ENCODE results near the gene PARN.

The PARN gene

GRCh38 chr16:14529010-14529669, 100.9 kb downstream of the PARN start:
- peak; percentile 88 for DNase-seq (ENCODE audit: low read depth)

GRCh38 chr16:14528306-14528705, 101.8 kb downstream of the PARN start:
- DNase-seq (ENCODE audit: low read depth) = no peak

DNA sequence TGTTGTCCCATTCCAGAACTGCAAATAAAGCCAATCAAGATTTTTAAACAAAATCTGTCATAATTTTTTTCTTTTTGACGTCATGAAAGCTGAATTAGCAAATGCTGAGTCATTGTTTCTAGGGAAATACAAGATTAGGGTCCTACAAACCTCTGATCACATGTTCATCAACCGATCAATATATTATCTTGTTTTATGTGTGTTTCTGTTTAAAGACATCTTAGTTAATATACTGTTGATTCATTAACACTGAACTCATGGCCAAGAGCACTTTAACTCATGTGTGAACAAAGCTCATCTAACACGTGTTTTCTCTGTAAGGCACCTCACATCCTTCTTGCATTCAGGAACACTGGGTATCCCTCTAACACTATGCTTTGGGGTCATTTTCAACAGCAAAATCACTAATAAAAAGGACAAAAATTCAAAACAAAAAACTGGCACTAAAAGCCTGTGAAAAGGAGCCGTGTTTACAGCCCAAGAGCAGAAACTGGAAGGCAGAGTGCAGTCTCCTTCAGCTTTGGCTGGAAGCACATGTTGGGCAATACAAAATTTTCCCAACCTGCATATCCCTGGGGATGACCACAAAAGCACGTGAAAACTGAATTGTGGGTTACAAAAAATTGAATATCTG, 102.5 kb downstream of the PARN start:
- DNase-seq (ENCODE audit: low read depth) = no peak

DNA sequence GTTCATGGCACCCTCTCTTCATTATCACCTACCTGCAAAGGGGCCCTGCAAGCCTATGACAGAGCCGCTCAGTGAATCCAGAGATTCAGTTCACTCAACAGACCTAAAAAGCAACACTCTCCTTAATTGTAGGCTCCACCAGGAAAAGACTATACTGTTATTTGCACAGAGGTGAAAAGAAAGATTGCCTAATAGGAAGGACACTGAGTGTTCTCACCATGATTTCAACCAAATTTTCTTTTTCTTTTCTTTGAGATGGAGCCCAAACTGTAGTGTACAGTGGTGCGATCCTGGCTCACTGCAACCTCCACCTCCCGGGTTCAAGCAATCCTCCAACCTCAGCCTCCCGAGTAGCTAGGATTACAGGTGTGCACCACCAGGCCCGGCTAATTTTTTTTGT, 104.5 kb downstream of the PARN start:
- no peak for DNase-seq (ENCODE audit: low read depth)

- DNase-seq (ENCODE audit: low read depth) = no peak
Measured at GRCh38 chr16:14524979-14525378, 105.1 kb downstream of the PARN start.

DNA sequence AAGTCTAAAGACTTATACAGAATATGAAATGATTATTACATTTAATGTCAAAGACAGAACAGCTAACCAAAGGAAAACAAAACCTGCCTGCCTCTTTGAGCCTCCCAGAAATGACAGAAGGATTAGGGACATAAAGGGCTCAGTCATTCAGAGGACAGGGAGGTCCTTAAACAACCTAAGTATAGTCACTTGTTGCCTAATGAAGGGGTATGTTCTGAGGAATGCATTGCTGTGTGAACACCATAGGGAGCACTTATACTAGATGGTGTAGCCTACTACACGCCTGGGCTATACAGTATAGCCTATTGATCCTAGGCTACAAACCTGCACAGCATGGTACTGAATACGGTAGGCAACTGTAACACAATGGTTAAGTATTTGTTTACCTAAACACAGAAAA, 106.4 kb downstream of the PARN start:
- DNase-seq (ENCODE audit: low read depth) = no peak

- no peak for DNase-seq (ENCODE audit: low read depth)
Measured at GRCh38 chr16:14522671-14523070, 107.4 kb downstream of the PARN start.

DNA sequence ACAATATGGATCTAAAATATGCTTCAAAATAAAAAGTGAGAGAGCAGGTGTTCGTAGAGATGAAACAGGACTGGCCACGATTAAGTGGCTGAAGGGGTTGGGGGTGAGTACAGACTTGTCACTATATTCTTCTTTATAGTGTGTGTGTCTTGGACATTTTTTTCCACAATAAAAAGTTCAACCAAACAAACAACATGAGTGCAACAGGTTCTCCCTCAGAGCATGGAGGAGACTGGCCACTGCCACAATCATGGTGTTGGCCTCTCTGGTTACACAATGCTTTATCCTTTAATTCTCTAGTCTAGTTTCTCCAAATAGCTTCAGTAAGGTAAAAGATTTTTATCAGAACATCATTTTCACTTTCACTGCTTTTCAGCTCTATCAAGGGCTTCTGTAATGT, 109.3 kb downstream of the PARN start:
- DNase-seq (ENCODE audit: low read depth) = no peak

DNA sequence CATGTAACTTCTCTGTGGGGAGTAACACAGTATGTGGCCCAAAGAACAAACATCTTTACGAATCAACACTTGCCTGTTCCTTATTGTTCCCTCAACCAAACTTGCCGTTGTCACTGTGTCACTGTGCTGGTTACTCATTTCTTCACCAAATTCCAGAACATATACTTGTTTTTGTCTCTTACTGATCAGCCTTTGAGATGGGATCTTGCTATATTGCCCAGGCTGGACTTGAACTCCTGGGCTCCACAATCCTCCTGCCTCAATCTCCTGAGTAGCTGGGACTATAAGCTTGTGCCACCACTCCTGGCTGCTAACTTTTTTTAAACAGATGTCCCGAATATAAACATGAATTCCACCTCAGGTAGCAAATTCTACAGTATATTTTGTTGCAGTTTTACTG, 115.1 kb downstream of the PARN start:
- no peak for DNase-seq (ENCODE audit: low read depth)

DNA sequence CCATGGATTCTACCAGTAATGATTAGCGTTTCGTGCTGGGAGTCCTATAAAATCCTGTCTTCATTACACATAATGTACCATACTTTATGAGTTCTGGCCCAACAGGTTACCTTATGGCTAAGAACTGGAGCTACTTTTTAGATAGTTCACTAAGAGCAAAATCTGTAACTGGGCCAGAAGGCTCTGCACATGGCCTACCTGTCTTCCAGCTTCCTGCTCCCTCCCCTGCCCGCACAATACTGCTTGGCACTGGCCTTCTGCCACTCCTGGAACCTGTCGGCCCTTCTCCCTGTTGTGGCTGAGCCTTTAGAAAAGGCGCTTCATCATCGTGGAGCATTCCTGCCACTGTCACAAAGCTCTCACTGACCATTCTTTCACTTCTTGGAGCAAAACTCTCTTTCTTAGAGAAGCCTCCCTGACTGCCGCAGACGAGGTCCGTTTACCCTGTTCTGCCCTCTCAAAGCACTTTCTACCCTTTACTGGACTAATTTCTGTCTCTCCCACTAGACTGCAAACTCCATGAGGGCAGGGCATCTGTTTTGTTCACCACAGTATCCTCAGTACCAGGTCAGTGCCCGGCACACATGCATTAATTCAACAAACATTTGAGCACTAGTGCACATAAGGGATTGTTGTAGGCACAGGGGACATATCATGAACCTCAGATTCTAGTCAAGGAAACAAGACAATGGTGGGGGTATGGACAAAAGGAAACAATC, 116.5 kb downstream of the PARN start:
- DNase-seq (ENCODE audit: low read depth) = no peak

DNA sequence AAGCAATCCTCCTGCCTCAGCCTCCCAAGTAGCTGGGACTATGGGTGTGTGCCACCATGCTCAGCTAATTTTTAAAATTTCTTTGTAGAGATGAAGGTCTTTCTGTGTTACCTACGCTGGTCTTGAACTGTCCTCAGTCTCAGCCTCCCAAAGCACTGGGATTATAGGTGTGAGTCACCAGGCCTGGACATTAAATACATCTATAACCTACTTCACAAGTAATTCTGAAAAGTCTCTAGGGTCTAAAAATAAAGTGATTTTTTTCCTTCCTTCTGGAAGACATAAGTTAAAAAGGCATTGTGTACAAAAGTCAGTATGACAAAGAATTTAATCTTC, 118.3 kb downstream of the PARN start:
- no peak for DNase-seq (ENCODE audit: low read depth)

GRCh38 chr16:14510939-14511799, 118.9 kb downstream of the PARN start:
- peak; percentile 77 for DNase-seq (ENCODE audit: low read depth)

DNA sequence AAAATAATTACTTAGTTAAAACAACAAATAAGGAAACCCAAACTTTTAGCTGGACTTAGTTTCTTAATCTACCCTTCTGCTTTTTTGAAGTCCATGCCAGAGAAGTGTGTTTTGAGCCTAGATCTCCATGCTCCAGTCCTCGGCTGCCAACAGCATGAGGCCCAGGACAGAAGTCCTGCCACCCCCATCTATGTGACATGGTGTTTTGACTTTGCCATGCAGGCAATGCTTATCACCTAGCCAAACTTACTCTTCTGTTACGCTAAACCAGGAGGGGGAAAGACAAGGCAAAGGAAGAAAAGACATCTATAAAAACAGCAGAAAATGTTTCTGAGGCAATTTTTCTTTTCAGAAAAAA, 119.5 kb downstream of the PARN start:
- DNase-seq (ENCODE audit: low read depth) = no peak

- DNase-seq (ENCODE audit: low read depth) = no peak
Measured at GRCh38 chr16:14509675-14510132, 120.4 kb downstream of the PARN start.

DNA sequence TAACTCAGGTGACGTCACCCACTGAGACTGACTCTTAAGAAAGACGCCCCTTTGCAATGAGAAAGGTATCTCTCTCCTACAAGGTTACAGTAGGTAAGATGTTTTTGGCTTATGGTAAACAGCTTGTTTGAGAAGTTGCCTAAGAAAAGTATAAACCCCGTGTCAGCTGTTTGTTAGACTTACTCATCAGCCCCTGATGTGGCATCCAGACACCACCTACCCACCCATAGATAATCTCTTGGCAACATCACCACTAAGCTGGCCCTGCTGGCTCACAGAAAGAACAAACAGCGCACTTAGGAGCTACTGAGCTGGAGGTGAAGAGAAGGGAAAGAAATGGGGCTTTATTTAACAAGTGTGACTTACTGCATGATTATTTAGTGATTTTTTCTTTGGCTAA, 121.0 kb downstream of the PARN start:
- DNase-seq (ENCODE audit: low read depth) = peak; percentile 70

DNA sequence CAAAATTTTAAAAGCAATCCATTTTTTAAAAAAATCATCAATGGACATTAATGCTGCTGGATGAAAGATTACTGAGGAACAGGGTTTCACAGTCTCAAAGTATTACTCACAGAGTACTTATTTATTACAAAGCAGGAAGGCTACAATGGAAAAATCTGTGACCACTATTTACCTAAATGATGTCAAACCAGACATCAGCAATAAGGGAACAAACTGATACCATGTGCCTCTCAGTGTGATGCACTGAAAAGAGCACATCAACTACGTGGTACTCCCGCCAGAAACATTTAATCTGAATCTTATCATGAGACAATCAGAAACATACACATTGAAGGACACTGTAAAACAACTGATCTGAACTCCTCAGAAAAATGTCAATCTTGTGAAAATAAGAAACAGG, 124.2 kb downstream of the PARN start:
- DNase-seq (ENCODE audit: low read depth) = peak; percentile 58

GRCh38 chr16:14502932-14503741, 126.9 kb downstream of the PARN start:
- DNase-seq (ENCODE audit: low read depth) = peak; percentile 59

- DNase-seq (ENCODE audit: low read depth) = no peak
Measured at GRCh38 chr16:14502256-14502875, 127.7 kb downstream of the PARN start.

- peak; percentile 78 for DNase-seq (ENCODE audit: low read depth)
Measured at GRCh38 chr16:14501331-14502255, 128.5 kb downstream of the PARN start.

- DNase-seq (ENCODE audit: low read depth) = no peak
Measured at GRCh38 chr16:14500791-14501190, 129.3 kb downstream of the PARN start.

Measured in non-pigmented ciliary epithelial cell (primary cell).